Kidney capillary endothelial cell (primary cell): ENCODE data around the gene ATAD1.
A peak's percentile ranks its signal among the peaks of the same experiment; 100 is the strongest.
"Not testable (repeated sequence)": the region's sequence is repeated elsewhere in the genome, so short reads cannot be mapped to it uniquely, and the experiment has no call there.

ENCODE experiments used
- DNase-seq: peaks from one replicate; pipeline ENCODE4 v3.0.0-alpha.2; 2018; ENCODE audit warnings: low spot score

The ATAD1 gene

GRCh38 chr10:87846023-87846422, 28.0 kb upstream of the ATAD1 start:
- DNase-seq, result no peak

GRCh38 chr10:87845624-87845998, 27.6 kb upstream of the ATAD1 start:
- DNase-seq, result no peak

- DNase-seq, result peak; percentile 29
Measured at GRCh38 chr10:87844837-87845623, 27.0 kb upstream of the ATAD1 start.

GRCh38 chr10:87843714-87844113, 25.7 kb upstream of the ATAD1 start:
- no peak for DNase-seq

DNA sequence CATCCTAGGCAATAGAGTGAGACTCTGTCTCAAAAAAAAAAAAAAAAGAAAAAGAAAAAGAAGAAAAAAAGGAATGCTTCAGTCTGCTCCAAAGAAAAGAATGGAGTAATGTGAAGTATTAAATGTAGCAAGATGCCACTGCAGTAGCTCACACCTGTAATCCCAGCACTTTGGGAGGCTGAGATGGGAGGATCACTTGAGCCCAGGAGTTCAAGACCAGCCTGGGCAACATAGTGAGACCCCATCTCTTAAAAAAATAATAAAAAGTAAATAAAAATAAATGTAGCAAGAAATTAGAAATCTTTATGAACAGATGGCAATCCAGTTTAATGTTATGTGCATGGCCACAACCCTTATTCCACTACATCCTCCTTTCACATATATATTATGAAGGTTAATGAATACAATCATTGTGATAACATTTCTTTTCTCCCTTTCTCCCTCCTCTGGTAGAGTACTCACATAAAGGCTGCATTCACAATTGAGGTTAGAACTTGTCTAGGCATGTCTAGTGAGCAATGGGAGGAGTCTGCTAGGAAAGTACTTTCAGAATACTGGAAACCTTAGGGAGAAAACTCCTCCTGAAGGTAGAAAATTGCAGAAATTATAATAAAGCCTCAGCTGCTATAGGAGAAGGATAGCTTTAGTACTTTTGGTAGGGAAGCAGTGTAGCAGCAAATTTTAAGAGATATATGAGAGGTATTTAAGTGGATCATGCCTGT, 24.9 kb upstream of the ATAD1 start:
- no peak for DNase-seq

DNA sequence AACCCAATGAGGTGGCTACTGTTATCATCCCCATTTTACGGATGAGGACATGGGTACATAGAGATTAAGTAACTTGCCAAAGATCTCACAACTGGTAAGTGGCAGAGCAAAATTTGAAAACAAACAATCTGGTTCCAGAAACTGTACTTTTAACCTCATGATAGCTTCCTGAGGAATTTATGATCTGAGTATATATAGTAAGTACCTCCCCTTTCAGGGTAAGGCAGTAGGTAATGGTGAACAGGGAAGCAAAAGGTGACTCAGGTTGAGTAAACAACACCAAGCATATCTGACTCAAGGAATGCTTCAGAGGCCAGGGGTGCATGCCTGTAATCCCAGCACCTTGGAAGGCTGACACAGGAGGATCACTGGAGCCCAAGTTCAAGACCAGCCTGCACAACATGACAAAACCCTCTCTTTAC, 24.2 kb upstream of the ATAD1 start:
- no peak for DNase-seq

DNA sequence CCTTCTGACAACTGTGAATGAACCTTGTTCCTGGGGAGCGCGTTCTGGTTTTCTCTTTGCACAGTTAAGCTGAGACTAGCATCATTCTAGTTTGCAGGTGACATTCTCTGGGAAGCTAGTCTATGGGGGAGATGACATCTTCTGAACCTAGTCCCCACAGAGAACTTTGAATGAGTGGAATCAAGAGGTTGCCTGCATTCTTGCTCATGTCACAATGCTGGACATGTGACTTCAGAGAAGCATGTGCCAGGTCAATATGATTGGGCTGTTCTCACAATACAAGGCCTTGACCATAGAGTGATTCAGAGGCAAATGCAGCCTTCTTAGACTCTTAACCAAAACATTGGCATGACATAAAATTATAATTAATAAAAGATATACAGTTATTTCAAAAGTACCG, 23.2 kb upstream of the ATAD1 start:
- no peak for DNase-seq

DNA sequence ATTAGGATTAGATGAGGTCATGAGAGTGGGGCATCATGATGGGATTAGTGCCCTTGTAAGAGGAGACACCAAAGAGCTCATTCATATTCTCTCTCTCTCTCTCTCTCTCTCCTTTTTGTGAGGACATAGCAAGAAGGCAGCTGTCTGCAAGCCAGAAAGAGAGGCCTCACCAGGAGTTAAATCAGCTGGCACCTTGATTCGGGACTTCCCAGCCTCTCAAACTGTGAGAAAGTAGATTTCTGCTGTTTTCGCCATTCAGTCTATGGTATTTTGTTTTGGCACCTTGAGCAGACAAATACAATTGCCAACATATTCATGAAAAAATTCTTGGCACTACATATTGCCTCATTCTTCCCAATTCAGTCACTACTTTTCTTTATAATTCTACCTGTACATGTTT, 20.6 kb upstream of the ATAD1 start:
- no peak for DNase-seq

DNA sequence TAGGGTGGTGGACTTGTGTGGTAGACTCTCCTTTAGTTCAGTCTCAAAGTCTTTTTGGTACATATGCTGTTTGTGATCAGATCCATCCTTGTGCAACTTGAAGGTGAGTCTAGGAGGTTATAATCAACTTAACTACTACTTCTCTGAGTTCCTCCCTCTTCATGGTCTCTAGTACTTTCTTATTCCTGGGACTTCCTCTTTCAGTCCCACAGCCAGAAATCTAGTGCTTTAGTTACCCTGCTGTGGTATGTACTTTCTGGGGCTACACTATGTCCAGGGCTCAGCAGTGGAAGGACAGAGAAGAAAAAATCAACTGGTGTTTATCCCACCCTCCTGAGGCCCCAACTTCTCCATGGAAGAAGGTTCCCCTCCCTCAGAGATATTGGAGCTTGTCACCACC, 19.4 kb upstream of the ATAD1 start:
- DNase-seq, result no peak

DNA sequence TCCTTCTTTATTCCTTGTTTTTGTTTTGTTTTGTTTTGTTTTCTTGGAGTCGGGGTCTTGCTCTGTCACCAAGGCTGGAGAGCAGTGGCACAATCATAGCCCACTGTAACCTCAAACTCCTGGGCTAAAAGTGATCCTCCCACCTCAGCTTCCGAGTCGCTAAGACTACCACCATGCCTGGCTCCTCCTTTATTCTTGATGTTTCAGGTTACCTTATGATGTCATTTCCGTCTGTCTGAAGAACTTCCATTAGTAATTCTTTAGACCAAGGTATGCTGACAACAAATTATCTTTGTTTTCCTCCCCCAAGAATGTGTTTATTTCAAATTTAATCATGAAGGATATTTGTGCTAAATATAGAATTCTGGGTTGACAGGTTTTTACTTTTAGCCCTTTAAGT, 18.1 kb upstream of the ATAD1 start:
- DNase-seq, result no peak

- DNase-seq, result no peak
Measured at GRCh38 chr10:87829986-87830729, 12.1 kb upstream of the ATAD1 start.

- not testable (repeated sequence) for DNase-seq
Measured at GRCh38 chr10:87829051-87829450, 11.0 kb upstream of the ATAD1 start.

GRCh38 chr10:87827681-87828080, 9.7 kb upstream of the ATAD1 start:
- no peak for DNase-seq

DNA sequence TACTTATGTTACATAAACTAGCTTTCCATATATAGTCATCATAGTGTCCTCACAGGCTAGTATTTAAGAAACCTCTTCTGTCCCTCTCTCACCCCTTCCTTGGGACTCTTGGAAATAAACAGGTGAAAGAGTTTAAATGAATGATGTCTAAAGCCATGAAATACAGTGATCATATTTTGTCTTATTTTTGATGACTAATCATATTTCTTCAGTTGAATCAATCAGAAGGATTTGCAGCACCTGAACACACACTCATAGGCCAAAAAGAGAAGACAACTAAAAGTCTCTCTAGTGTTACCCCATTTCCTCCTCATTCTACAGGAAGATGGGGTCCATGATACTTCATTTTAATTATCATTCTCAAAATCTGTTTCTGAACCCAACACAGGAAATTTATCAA, 8.6 kb upstream of the ATAD1 start:
- DNase-seq, result no peak

DNA sequence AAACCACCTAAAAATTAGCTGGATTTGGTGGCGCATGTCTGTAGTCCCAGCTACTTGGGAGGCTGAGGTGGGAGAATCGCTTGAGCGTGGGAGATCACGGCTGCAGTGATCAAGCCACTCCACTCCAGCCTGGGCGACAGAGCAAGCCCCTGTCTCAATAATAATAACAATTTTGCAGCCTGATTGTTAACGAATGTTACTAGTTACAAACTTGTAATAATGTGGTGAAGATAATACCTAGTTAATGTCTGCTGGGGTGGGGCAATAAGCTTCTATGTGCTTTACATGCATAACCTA, 1.2 kb upstream of the ATAD1 start:
- DNase-seq, result no peak

DNA sequence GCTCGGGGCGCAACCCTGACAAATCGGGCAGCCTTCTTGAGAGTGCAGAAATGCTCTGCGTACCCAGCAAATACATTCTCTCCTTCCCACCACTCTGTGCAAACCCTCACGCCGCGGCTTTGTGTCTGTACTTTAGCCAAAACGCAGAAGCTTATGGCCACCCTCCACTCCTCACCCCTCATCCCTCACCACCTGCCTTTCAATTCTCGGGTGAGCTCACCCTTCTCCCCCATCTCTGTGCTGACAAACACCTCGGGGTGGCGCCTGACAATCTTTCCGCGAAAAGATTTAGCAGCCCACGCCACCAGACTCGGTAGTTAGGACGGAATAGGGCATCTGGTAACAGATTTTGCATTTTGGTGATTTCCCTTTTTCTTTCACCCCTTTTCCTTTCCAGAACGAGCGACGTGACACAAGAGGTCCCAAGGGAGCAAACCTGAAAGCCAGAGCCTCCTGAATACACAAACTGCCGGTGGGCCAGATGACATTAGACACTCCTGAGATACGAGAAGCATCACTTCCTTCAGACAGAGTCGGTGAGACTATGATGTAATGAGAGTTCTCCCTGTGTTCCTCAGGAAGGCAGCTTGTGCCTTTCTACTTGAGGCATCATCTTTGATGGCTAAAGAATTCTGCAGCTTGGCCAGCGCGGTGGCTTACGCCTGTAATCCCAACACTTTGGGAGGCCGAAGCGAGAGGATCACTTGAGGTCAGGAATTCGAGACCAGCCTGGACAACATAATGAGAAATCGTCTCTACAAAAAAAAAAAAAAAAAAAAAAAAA, 671 bp upstream of the ATAD1 start:
- DNase-seq, result no peak

DNA sequence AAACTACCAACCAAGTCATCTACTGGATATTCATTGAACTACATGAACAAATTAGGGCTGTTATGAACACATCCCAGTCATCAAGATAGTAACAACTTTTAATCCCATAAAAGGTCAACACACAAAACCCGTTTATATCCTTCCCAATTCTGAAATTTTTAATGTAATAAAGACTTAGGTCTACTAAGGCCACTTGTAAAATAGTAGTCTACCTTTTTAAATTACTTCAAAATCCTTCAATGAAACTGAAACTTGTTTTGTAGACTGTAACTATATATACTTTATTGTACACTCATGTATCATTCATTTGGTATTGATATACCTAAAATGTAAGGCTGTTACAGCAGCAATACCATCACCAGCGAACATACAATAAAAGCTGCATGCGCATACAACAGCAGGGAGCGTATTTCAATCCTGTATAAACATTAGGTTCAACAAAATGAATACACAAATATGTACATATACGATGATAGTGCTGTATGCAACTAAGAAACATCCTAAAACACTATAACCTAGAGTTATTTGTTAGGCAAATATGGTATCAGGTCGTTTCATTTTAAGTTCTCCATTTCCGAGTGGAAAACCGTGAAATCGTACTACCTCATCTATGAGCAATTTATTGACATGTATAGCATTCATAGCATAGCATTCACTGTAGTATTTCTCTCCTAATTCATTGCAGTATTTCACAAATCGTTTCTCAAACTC, 973 bp downstream of the ATAD1 start:
- peak; percentile 15 for DNase-seq

GRCh38 chr10:87816163-87816897, 1.7 kb downstream of the ATAD1 start:
- DNase-seq, result no peak

DNA sequence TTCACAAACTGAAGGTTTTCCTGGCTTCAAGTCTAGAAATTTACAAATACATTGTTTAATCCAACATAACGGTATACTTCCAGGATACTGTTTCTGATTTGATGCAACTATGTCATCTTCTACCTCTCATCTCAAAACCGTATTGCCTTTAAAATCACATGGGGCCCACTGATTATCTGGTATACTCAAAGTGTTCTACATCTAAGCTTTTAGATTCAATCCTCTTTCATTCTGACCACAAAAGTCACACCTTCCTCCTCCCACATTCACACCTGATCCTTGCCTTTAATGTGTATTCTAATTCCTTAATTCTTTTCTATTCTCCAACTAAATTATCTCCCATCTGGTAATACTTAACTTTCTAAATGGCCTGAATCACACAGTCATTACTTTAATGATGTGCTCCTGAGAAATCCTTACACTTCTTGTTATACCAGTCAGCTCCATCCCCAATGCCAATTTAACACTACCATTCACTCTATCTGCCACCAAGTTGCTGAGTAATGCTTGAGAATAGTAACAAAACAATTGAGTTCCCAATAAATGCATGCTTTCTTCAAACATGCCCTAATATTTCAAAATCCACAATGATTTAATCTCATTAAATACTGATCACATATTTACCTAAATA, 13.0 kb downstream of the ATAD1 start:
- no peak for DNase-seq

GRCh38 chr10:87803831-87804230, 14.2 kb downstream of the ATAD1 start:
- no peak for DNase-seq

DNA sequence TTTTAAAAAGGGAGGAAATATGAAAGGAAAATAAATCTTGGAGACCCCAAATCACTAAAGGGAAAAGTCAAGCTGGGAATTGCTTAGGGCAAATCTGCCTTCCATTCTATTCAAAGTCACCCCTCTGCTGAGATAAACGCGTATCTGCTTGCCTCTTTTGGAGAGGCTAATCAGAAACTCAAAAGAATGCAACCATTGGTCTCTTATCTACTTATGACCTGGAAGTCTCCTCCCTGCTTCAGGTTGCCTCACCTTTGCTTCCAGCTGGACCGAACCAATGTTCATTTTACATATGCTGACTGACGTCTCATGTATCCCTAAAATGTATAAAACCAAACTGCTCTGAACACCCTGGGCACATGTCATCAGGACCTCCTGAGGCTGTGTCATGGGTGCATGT, 14.7 kb downstream of the ATAD1 start:
- DNase-seq, result no peak
